HEK293T (cell line): ENCODE data around the gene ZNF43.

Experiments used
- BHLHE40 ChIP-seq: fragments of 450-650 bp; IDR thresholded peaks from 2 replicates; pipeline ENCODE4 v1.6.1; 2016; ENCODE audit warnings: mild to moderate bottlenecking, moderate library complexity, borderline replicate concordance
- ELF4 ChIP-seq: fragments of 450-650 bp; IDR thresholded peaks from 2 replicates; pipeline ENCODE4 v1.6.1; 2017; ENCODE audit warnings: antibody characterized with exemption
- FOXA1 ChIP-seq: fragments of 450-650 bp; IDR thresholded peaks from 2 replicates; pipeline ENCODE4 v1.6.1; 2016; ENCODE audit warnings: mild to moderate bottlenecking
- ZNF384 ChIP-seq: fragments of 450-650 bp; IDR thresholded peaks from 2 replicates; pipeline ENCODE4 v1.6.1; 2016

DNA sequence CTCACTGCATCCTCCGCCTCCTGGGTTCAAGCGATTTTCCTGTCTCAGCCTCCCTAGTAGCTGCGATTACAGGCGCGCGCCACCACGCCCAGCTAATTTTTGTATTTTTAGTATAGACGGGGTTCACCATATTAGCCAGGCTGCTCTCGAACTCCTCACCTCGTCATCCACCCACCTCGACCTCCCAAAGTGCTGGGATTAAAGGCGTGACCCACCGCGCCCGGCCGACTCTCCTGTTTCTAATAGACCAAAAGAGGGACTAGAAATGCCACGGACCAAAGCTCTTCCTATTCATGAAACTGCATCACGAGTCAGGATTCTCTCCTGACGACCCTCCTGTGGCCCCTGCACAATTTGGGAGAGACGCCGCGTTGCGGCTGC lies 563 bp downstream of the ZNF43 start:
- TF ChIP-seq FOXA1 (no peak), ZNF384 (no peak), BHLHE40 (no peak), ELF4 (no peak)
